ENCODE measurements around the gene MBTPS2.

- no peak for TF ChIP-seq CTCF (IDR thresholded peaks at IDR 0.05)
- no peak for TF ChIP-seq ZFX (IDR thresholded peaks at IDR 0.05; ENCODE audit: borderline replicate concordance)
Observed at GRCh38 chrX:21811832-21812231, 27.6 kb upstream of the MBTPS2 start.

Measured in 22Rv1 (cell line).